Neutrophil (primary cell): ENCODE results near the gene PMCH.
"Not testable (repeated sequence)": the region's sequence is repeated elsewhere in the genome, so short reads cannot be mapped to it uniquely, and the experiment has no call there.

Experiments used
- H3K27ac ChIP-seq: fragments of 200-600 bp; sonication (generic); 2 replicates; pipeline ENCODE4 v1.5.1; 2016; ENCODE audit warnings: mild to moderate bottlenecking, moderate library complexity
- H3K27me3 ChIP-seq: fragments of 200-600 bp; sonication (generic); 2 replicates; pipeline ENCODE4 v1.6.0; 2016; ENCODE audit warnings: mild to moderate bottlenecking
- H3K36me3 ChIP-seq: fragments of 200-600 bp; sonication (generic); 2 replicates; pipeline ENCODE4 v1.5.1; 2017
- H3K4me1 ChIP-seq, 2 experiments: fragments of 200-600 bp in 1 of 2; sonication (generic) in 1 of 2; 1 replicate in 1 of 2; 2 replicates in 1 of 2; pipeline versions ENCODE4 v1.5.1 to v1.6.1; 2013 to 2016; ENCODE audit warnings: low read depth in 1 of 2, low read length in 1 of 2, mild to moderate bottlenecking in 1 of 2, moderate library complexity in 1 of 2; ENCODE audit not compliant: control insufficient read depth in 1 of 2, insufficient read depth in 1 of 2
- H3K4me3 ChIP-seq, 2 experiments: fragments of 200-600 bp in 1 of 2; sonication (generic) in 1 of 2; 1 replicate in 1 of 2; 2 replicates in 1 of 2; pipeline ENCODE4 v1.5.1; 2013 to 2016; ENCODE audit warnings: low read depth in 1 of 2, low read length in 1 of 2, mild to moderate bottlenecking in 1 of 2, moderate library complexity in 1 of 2
- H3K9me3 ChIP-seq: fragments of 200-600 bp; sonication (generic); 2 replicates; pipeline ENCODE4 v1.5.1; 2016
- TF ChIP-seq, protein P1 (sequence below): fragments of 200-600 bp; sonication (generic); IDR thresholded peaks from 2 replicates; pipeline ENCODE4 v1.5.1; 2016; ENCODE audit warnings: antibody characterized with exemption

The PMCH gene, protein sequence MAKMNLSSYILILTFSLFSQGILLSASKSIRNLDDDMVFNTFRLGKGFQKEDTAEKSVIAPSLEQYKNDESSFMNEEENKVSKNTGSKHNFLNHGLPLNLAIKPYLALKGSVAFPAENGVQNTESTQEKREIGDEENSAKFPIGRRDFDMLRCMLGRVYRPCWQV

GRCh38 chr12:102197789-102198188 is at the start of gene PMCH:
Gene PMCH (minus strand): TSS chr12:102197833. CDS start chr12:102197770, 63 bp downstream.
- peaks cover 18% of the 10 kb centered on the region for H3K36me3 ChIP-seq
- no peaks in the 10 kb centered on the region for H3K4me1 ChIP-seq
- H3K9me3 ChIP-seq, result no peaks in the 10 kb centered on the region
- H3K4me3 ChIP-seq, result no peak within 1 kb of the TSS
- H3K27me3 ChIP-seq, result no peaks in the 10 kb centered on the region
- TF ChIP-seq, protein P1, sequence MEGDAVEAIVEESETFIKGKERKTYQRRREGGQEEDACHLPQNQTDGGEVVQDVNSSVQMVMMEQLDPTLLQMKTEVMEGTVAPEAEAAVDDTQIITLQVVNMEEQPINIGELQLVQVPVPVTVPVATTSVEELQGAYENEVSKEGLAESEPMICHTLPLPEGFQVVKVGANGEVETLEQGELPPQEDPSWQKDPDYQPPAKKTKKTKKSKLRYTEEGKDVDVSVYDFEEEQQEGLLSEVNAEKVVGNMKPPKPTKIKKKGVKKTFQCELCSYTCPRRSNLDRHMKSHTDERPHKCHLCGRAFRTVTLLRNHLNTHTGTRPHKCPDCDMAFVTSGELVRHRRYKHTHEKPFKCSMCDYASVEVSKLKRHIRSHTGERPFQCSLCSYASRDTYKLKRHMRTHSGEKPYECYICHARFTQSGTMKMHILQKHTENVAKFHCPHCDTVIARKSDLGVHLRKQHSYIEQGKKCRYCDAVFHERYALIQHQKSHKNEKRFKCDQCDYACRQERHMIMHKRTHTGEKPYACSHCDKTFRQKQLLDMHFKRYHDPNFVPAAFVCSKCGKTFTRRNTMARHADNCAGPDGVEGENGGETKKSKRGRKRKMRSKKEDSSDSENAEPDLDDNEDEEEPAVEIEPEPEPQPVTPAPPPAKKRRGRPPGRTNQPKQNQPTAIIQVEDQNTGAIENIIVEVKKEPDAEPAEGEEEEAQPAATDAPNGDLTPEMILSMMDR, result no peak
- H3K27ac ChIP-seq, result no peak within 1 kb of the TSS

DNA sequence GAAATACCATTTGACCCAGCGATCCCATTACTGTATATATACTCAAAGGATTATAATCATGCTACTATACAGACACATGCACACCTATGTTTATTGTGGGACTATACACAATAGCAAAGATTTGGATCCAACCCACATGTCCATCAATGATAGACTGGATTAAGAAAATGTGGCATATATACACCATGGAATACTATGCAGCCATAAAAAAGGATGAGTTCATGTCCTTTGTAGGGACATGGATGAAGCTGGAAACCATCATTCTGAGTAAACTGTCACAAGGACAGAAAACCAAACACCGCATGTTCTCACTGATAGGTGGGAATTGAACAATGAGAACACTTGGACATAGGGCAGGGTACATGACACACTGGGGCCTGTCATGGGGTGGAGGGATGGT is 43.2 kb upstream of the PMCH start:
- not testable (repeated sequence) for H3K27ac ChIP-seq, H3K9me3 ChIP-seq, H3K27me3 ChIP-seq, H3K36me3 ChIP-seq, H3K4me1 ChIP-seq, H3K4me3 ChIP-seq

DNA sequence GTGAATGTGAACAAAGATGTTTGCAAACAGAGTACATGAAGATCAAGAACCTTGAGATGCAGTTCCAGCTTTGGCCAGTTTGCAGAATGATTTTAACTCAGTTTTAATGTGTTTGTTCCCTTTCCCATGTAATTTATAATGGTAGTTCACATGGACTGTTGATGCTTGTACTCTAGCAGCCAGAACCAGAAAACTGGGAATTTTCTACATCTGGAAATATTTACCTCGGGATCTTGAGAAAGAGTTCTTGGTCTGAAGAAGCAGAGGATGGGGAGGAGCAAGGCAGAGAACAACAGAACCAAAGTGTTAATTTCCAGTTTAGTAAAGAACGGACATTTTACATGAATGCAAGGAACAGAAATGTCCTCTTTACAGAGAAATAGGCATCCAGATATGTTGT is 37.0 kb upstream of the PMCH start:
- H3K9me3 ChIP-seq, result no peaks in the 10 kb centered on the region
- no peaks in the 10 kb centered on the region for H3K36me3 ChIP-seq
- H3K27me3 ChIP-seq, result no peaks in the 10 kb centered on the region
- no peaks in the 10 kb centered on the region for H3K4me1 ChIP-seq
- H3K27ac ChIP-seq, result no peak overlapping the region
- TF ChIP-seq, protein P1, result no peak
- no peak overlapping the region for H3K4me3 ChIP-seq

DNA sequence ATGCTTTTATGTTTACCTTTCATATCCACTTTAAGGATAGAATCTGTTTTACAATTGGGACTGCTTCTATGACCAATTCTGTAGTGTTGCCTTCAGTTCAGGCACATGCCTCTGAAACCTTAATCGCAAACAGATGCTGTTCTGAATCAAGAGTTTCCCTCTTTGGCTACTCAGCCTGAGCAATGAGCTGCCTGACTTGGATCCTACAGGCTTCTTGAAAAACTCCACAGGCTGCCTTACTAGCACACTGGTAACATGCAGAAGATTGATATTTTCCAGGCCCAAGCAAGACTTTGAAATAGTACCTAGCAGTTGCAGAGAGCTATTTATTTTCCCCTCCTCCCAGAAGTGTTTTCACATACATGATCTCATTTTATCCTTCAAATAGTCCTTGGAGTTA is 34.8 kb upstream of the PMCH start:
- TF ChIP-seq, protein P1, result no peak
- no peak overlapping the region for H3K4me3 ChIP-seq

GRCh38 chr12:102232036-102232435 is 34.4 kb upstream of the PMCH start:
- TF ChIP-seq, protein P1, result no peak
- Histone ChIP-seq H3K9me3 (no peaks in the 10 kb centered on the region), H3K4me1 (no peaks in the 10 kb centered on the region), H3K4me3 (no peak overlapping the region), H3K27ac (no peak overlapping the region), H3K27me3 (no peaks in the 10 kb centered on the region), H3K36me3 (no peaks in the 10 kb centered on the region)

More for the DNA sequence above, 34.8 kb upstream of the PMCH start:
- no peaks in the 10 kb centered on the region for H3K4me1 ChIP-seq
- H3K9me3 ChIP-seq, result no peaks in the 10 kb centered on the region
- H3K27me3 ChIP-seq, result no peaks in the 10 kb centered on the region
- H3K27ac ChIP-seq, result no peak overlapping the region
- no peaks in the 10 kb centered on the region for H3K36me3 ChIP-seq

DNA sequence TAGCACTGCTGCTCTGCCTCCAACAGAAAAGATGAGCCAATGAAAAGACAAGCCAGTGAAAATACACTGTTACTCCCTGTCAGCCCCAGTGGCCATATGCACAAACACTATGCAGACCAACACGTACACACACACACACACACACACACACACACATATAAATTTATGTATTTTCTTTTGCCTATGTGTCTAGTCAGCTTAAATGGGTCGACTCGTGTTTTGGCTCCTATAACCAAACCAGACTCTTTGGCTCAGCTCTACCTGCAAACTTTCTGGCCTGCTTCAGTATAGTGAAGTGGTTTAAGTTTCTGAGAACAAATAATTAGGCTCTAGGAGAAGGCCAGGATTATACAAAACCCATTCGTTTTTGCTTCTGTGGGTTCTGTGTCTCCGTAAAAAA is 30.3 kb upstream of the PMCH start:
- TF ChIP-seq, protein P1, result no peak
- no peaks in the 10 kb centered on the region for H3K9me3 ChIP-seq
- H3K27me3 ChIP-seq, result no peaks in the 10 kb centered on the region
- no peak overlapping the region for H3K27ac ChIP-seq
- H3K36me3 ChIP-seq, result no peaks in the 10 kb centered on the region
- no peak overlapping the region for H3K4me3 ChIP-seq
- H3K4me1 ChIP-seq, result no peaks in the 10 kb centered on the region
